H1 (cell line): ENCODE measurements around the gene ZDHHC24. TPM values are rescaled to one million over a fixed set of nuclear protein-coding genes. Genes with fewer than 3 reads are reported as not detected.

Experiments
- CTCF ChIA-PET: fragments of 300-600 bp; sonication (Branson Sonifier 250); formaldehyde crosslinking; loops from one replicate; lab custom pipeline; 2021; ENCODE audit not compliant: partially characterized antibody; lab: Charles Lee
- POLR2A ChIA-PET: fragments of 300-600 bp; sonication (Branson Sonifier 250); formaldehyde crosslinking; loops from one replicate; lab custom pipeline; 2021; ENCODE audit warnings: inconsistent platforms; ENCODE audit not compliant: partially characterized antibody; lab: Charles Lee
- DNase-seq, 2 experiments: peaks; one replicate each; pipeline versions ENCODE4 v3.0.0 to v3.0.0-alpha.2; 2010 to 2022; ENCODE audit warnings: low spot score in 2 of 2, low read depth in 1 of 2, mixed read lengths in 1 of 2
- FAIRE-seq: peaks from 2 replicates; lab custom pipeline; 2011; peaks lifted over from hg19 to GRCh38; lab: Jason Lieb, UNC
- H2AFZ ChIP-seq: 2 replicates; pipeline ENCODE4 v1.8.1; 2012; ENCODE audit warnings: low read length, inconsistent platforms
- H2AK5ac ChIP-seq: 2 replicates; pipeline ENCODE4 v1.6.1; 2013; ENCODE audit warnings: low read depth, low read length
- H2BK120ac ChIP-seq: replicated peaks from 2 replicates; pipeline ENCODE3; 2013; ENCODE audit warnings: low read depth, low read length, inconsistent platforms
- H2BK12ac ChIP-seq: 2 replicates; pipeline ENCODE4 v1.6.1; 2013; ENCODE audit warnings: low read depth, low read length
- H2BK15ac ChIP-seq: 2 replicates; pipeline ENCODE4 v1.6.1; 2013; ENCODE audit warnings: low read length
- H2BK20ac ChIP-seq: 2 replicates; pipeline ENCODE4 v1.6.1; 2013; ENCODE audit warnings: low read length
- H2BK5ac ChIP-seq: 2 replicates; pipeline ENCODE4 v1.6.1; 2013; ENCODE audit warnings: low read depth, low read length
- H3K14ac ChIP-seq: 2 replicates; pipeline ENCODE4 v1.6.1; 2013; ENCODE audit warnings: inconsistent platforms; ENCODE audit not compliant: insufficient read length
- H3K18ac ChIP-seq: 2 replicates; pipeline ENCODE4 v1.6.1; 2013; ENCODE audit warnings: low read length; ENCODE audit errors: extremely low read depth
- H3K23ac ChIP-seq: 2 replicates; pipeline ENCODE4 v1.6.1; 2013; ENCODE audit warnings: inconsistent platforms; ENCODE audit not compliant: insufficient read length
- H3K23me2 ChIP-seq: 2 replicates; pipeline ENCODE4 v1.6.1; 2013; ENCODE audit warnings: low read depth, low read length
- H3K27ac ChIP-seq: 2 replicates; pipeline ENCODE4 v1.6.1; 2011; ENCODE audit warnings: low read depth, low read length, inconsistent platforms
- H3K27me3 ChIP-seq, 4 experiments: replicated peaks in 1 of 4; 1 replicate in 1 of 4; 2 replicates in 3 of 4; pipeline versions ENCODE4 v1.6.1 to v1.8.1; 2011 to 2013; ENCODE audit warnings: low read length in 3 of 4, mild to moderate bottlenecking in 3 of 4, inconsistent platforms in 2 of 4, mixed read lengths in 2 of 4, moderate library complexity in 1 of 4; ENCODE audit not compliant: control insufficient read depth in 3 of 4, insufficient read depth in 3 of 4; ENCODE audit errors: extremely low read depth in 1 of 4
- H3K36me3 ChIP-seq, 4 experiments: 2 replicates each; pipeline versions ENCODE4 v1.6.1 to v1.8.1; 2011 to 2013; ENCODE audit warnings: mild to moderate bottlenecking in 4 of 4, low read length in 3 of 4, moderate library complexity in 2 of 4, control low read depth in 1 of 4, inconsistent platforms in 1 of 4; ENCODE audit not compliant: insufficient read depth in 4 of 4, control insufficient read depth in 2 of 4
- H3K4ac ChIP-seq: replicated peaks from 2 replicates; pipeline ENCODE3; 2013; ENCODE audit warnings: low read length, low read depth, mixed read lengths, inconsistent platforms; ENCODE audit not compliant: insufficient read length
- H3K4me1 ChIP-seq, 4 experiments: replicated peaks in 1 of 4; 1 replicate in 1 of 4; 2 replicates in 3 of 4; pipeline versions ENCODE4 v1.6.1 to v1.8.1; 2011 to 2013; ENCODE audit warnings: low read length in 3 of 4, inconsistent platforms in 2 of 4, mixed read lengths in 1 of 4; ENCODE audit not compliant: insufficient read depth in 4 of 4, control insufficient read depth in 3 of 4
- H3K4me2 ChIP-seq, 2 experiments: 2 replicates each; pipeline versions ENCODE4 v1.6.1 to v1.8.1; 2011 to 2013; ENCODE audit warnings: low read depth in 2 of 2, low read length in 2 of 2, control low read depth in 1 of 2, inconsistent platforms in 1 of 2, mild to moderate bottlenecking in 1 of 2; ENCODE audit not compliant: insufficient read depth in 1 of 2
- H3K4me3 ChIP-seq, 4 experiments: fragments of 200-600, 300-600 bp in 1 of 4; sonication (generic), shearing (Covaris generic), sonication (Bioruptor Twin) in 1 of 4; 2 replicates each; pipeline versions ENCODE4 v1.5.1 to v1.8.1; 2011 to 2016; ENCODE audit warnings: low read length in 4 of 4, low read depth in 3 of 4, control low read depth in 2 of 4, inconsistent platforms in 2 of 4, mild to moderate bottlenecking in 2 of 4, mixed read lengths in 1 of 4, moderate library complexity in 1 of 4; ENCODE audit not compliant: insufficient read depth in 2 of 4; ENCODE audit errors: extremely low read depth in 1 of 4
- H3K56ac ChIP-seq: replicated peaks from 2 replicates; pipeline ENCODE3; 2013; ENCODE audit warnings: low read depth, mild to moderate bottlenecking, mixed read lengths, low read length, inconsistent platforms; ENCODE audit not compliant: insufficient read length
- H3K79me1 ChIP-seq: 2 replicates; pipeline ENCODE4 v1.6.1; 2013; ENCODE audit warnings: low read depth, low read length, control low read depth
- H3K79me2 ChIP-seq, 2 experiments: 2 replicates each; pipeline versions ENCODE4 v1.6.1 to v1.8.1; 2012 to 2013; ENCODE audit warnings: low read length in 2 of 2, mild to moderate bottlenecking in 2 of 2, inconsistent platforms in 1 of 2; ENCODE audit not compliant: insufficient read depth in 2 of 2, control insufficient read depth in 1 of 2
- H3K9ac ChIP-seq, 4 experiments: replicated peaks in 1 of 4; 1 replicate in 1 of 4; 2 replicates in 3 of 4; pipeline versions ENCODE4 v1.6.1 to v1.8.1; 2011 to 2013; ENCODE audit warnings: low read depth in 3 of 4, low read length in 3 of 4, control low read depth in 2 of 4, mild to moderate bottlenecking in 2 of 4, moderate library complexity in 2 of 4, inconsistent platforms in 1 of 4; ENCODE audit errors: extremely low read depth in 1 of 4
- H3K9me3 ChIP-seq, 2 experiments: 2 replicates each; pipeline versions ENCODE4 v1.6.1 to v1.8.1; 2012 to 2013; ENCODE audit warnings: mild to moderate bottlenecking in 2 of 2, moderate library complexity in 2 of 2, control low read depth in 1 of 2, inconsistent platforms in 1 of 2, low read depth in 1 of 2, low read length in 1 of 2, mixed read lengths in 1 of 2; ENCODE audit not compliant: insufficient read depth in 2 of 2
- H4K20me1 ChIP-seq, 2 experiments: replicated peaks in 1 of 2; 2 replicates each; pipeline versions ENCODE3 to v1.8.1; 2011 to 2013; ENCODE audit warnings: inconsistent platforms in 2 of 2, low read length in 2 of 2, mild to moderate bottlenecking in 1 of 2; ENCODE audit not compliant: insufficient read depth in 2 of 2, control insufficient read depth in 1 of 2
- H4K5ac ChIP-seq: 2 replicates; pipeline ENCODE4 v1.6.1; 2013; ENCODE audit warnings: low read length, low read depth, mixed read lengths, inconsistent platforms; ENCODE audit not compliant: insufficient read length
- H4K8ac ChIP-seq: 2 replicates; pipeline ENCODE4 v1.8.0; 2013; ENCODE audit warnings: mild to moderate bottlenecking, moderate library complexity, low read length, inconsistent platforms; ENCODE audit not compliant: insufficient read depth; ENCODE audit errors: extremely low read depth
- H4K91ac ChIP-seq: replicated peaks from 2 replicates; pipeline ENCODE3; 2013; ENCODE audit warnings: low read length, mixed read lengths, inconsistent platforms; ENCODE audit not compliant: insufficient read length
- CBX5 ChIP-seq: fragments of 300-800, 300-1000 bp; sonication (generic); IDR thresholded peaks from 2 replicates; pipeline ENCODE4 v1.7.1; 2016; ENCODE audit warnings: antibody characterized with exemption, low read length, low read depth
- HDAC2 ChIP-seq, 2 experiments: fragments of 300-600 bp in 1 of 2; sonication (generic) in 1 of 2; IDR thresholded peaks; 2 replicates each; pipeline ENCODE4 v1.6.1; 2011 to 2012; ENCODE audit warnings: low read depth in 2 of 2, low read length in 2 of 2, mild to moderate bottlenecking in 2 of 2, moderate library complexity in 2 of 2, borderline replicate concordance in 1 of 2, inconsistent platforms in 1 of 2
- POLR2A ChIP-seq, 2 experiments: IDR thresholded peaks; 1 replicate in 1 of 2; 2 replicates in 1 of 2; pipeline ENCODE4 v1.6.1; 2011; ENCODE audit warnings: low read depth in 2 of 2, low read length in 2 of 2, mild to moderate bottlenecking in 2 of 2; ENCODE audit errors: control extremely low read depth in 1 of 2
- RAD21 ChIP-seq, 2 experiments: IDR thresholded peaks in 1 of 2; conservative IDR thresholded peaks in 1 of 2; 2 replicates each; pipeline ENCODE4 v1.6.1; 2011; ENCODE audit warnings: low read depth in 2 of 2, low read length in 2 of 2, improper control_type of control experiment in 1 of 2, inconsistent platforms in 1 of 2, mild to moderate bottlenecking in 1 of 2, moderate library complexity in 1 of 2
- RFX5 ChIP-seq: IDR thresholded peaks from 2 replicates; pipeline ENCODE4 v1.6.1; 2011; ENCODE audit warnings: low read depth, low read length, improper control_type of control experiment, borderline replicate concordance
- SAP30 ChIP-seq: fragments of 300-600 bp; sonication (generic); IDR thresholded peaks from 2 replicates; pipeline ENCODE4 v1.7.1; 2012; ENCODE audit warnings: low read length, moderate library complexity, mild to moderate bottlenecking, inconsistent platforms; ENCODE audit not compliant: insufficient read depth, insufficient replicate concordance
- TCF12 ChIP-seq: IDR thresholded peaks from 2 replicates; pipeline ENCODE4 v1.6.1; 2011; ENCODE audit warnings: low read depth, mild to moderate bottlenecking, low read length
- WGBS, 2 experiments: shearing (Covaris generic) in 1 of 2; methylation state at CpG; one replicate each; pipeline versions ENCODE4 v1.1.6 to v1.1.7; 2013 to 2015; ENCODE audit warnings: low lambda C conversion rate in 2 of 2, mixed read lengths in 2 of 2, inconsistent platforms in 1 of 2, low coverage in 1 of 2, missing lambda C conversion rate in 1 of 2; ENCODE audit not compliant: insufficient replicate concordance in 2 of 2, insufficient coverage in 1 of 2, insufficient read length in 1 of 2; ENCODE audit errors: extremely low coverage in 1 of 2, missing lambda C conversion rate in 1 of 2; 5-methylcytosine and 5-hydroxymethylcytosine counted together
- polyA plus RNA-seq, 7 experiments: library from polyadenylated mRNA; depleted of rRNA in 3 of 7; stranded (reverse) in 5 of 7; unstranded in 2 of 7; fragments of >200 nt in 5 of 7; fragments of 200-250 nt in 2 of 7; gene quantifications; 1 replicate in 5 of 7; 2 replicates in 1 of 7; 4 replicates in 1 of 7; pipeline versions ENCODE4 v1.2.1 to v1.2.3, GENCODE V29; 2011 to 2013; ENCODE audit warnings: missing spikeins in 2 of 7, mixed read lengths in 2 of 7
- total RNA-seq: library from RNA; stranded (reverse); fragmentation: NEBNext Ultra II Directional; extraction: Animal tissue kit (Norgen Biotek cat#: 25700); gene quantifications from 2 replicates; pipeline ENCODE4 v1.2.1, GENCODE V29; 2021
- TF ChIP-seq, protein P1 (sequence below): IDR thresholded peaks from 2 replicates; pipeline ENCODE4 v1.6.1; 2012; ENCODE audit warnings: inconsistent platforms

The ZDHHC24 gene
- total and polyA plus RNA-seq, 2 of the 8 experiments (the other 6 are each of a cell fraction or from before 2014, with no cell fraction given): 8.4 to 9.7 TPM

DNA sequence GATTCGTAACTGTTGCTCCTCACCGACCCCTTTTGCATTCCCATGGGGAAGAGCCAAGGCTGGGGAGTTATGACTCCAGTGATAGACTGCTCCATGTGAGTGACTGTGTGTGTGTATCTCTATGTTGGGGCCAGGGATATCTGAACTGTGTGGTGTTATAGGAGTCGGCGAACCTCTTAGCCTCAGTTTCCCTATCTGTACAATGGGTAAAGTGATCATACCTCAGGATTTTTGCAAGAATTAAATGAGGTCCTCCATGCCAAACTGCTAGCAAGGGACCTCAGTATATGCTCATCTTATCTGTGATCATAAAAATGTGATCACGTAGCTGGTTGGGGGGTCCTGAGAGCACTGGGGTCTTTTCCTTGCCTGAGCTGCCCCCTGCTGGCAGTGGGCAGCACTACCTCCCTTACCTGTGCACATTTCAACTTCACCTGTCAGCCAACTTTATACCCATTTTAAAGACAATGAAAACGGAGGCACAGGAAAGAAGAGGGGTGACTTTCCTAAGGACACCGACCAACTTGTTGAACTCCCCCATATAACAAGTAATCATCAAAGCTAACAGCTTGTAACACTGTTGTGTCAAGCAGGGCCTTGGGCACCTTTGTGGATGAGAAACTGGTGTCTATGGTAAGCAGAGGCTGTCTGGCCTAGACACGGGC, 67.0 kb downstream of the ZDHHC24 start:
- no peak overlapping the region for H3K14ac ChIP-seq
- H3K4me1 ChIP-seq: peaks cover 0 to 6% (median under 1%) of the 10 kb centered on the region in 4 experiments; a peak in 3 of 7 replicates
- no peaks in the 10 kb centered on the region for H3K9me3 ChIP-seq
- peaks cover 5% of the 10 kb centered on the region; the same call in 1 of the 2 replicates for H3K23me2 ChIP-seq
- H2BK15ac ChIP-seq: no peak overlapping the region
- H3K4me2 ChIP-seq: peak overlapping the region; percentile 84
- H3K79me2 ChIP-seq: no peaks in the 10 kb centered on the region
- peaks cover 0 to 6% (median 0%) of the 10 kb centered on the region in 4 experiments; a peak in 3 of 8 replicates for H3K36me3 ChIP-seq
- H2AFZ ChIP-seq: no peak overlapping the region
- no peak overlapping the region for H4K91ac ChIP-seq
- no peak overlapping the region for H3K23ac ChIP-seq
- H4K20me1 ChIP-seq: peaks cover 2% of the 10 kb centered on the region in 2 experiments
- H2BK20ac ChIP-seq: no peak overlapping the region
- H3K27ac ChIP-seq: 0 out of 2 replicates have a peak overlapping the region, but pooled peaks have one; percentile 83
- H3K79me1 ChIP-seq: no peaks in the 10 kb centered on the region
- no peak overlapping the region for H3K18ac ChIP-seq
- H4K5ac ChIP-seq: no peak overlapping the region
- H2AK5ac ChIP-seq: no peak overlapping the region
- H2BK5ac ChIP-seq: 0 out of 2 replicates have a peak overlapping the region, but pooled peaks have one; percentile 83
- FAIRE-seq (peak; percentile 66), DNase-seq (peak in 1 of 2 experiments; percentile 75)
- no peak overlapping the region for H2BK120ac ChIP-seq
- no peak overlapping the region for H3K56ac ChIP-seq
- no peak overlapping the region for H3K4ac ChIP-seq
- no peak overlapping the region for H4K8ac ChIP-seq
- H3K27me3 ChIP-seq: no peaks in the 10 kb centered on the region
- no peak overlapping the region; a peak in 1 of 7 replicates for H3K9ac ChIP-seq
- CTCF ChIA-PET: interaction anchor here (1.0 to 2.7 kb wide), 20 partner anchors 9 to 199 kb away, joined by 3 to 25 read pairs (median 4); partner anchors contain the start of genes MRPL11, NPAS4, RBM4B and ZDHHC24
- POLR2A ChIA-PET: interaction anchor here (1.0 to 6.1 kb wide), 12 partner anchors 11 to 199 kb away, joined by 3 to 85 read pairs (median 10); partner anchors contain the start of genes MRPL11, NPAS4, PELI3 and RBM4B
- peak overlapping the region; percentile 76 to 94 (median 90) for H3K4me3 ChIP-seq
- WGBS, 2 experiments: 57% methylated on average over 8 of the region's 8 CpGs; no CpG with 5 or more reads in 1 of the 2 experiments
- H2BK12ac ChIP-seq: no peak overlapping the region
- TF ChIP-seq, protein P1, sequence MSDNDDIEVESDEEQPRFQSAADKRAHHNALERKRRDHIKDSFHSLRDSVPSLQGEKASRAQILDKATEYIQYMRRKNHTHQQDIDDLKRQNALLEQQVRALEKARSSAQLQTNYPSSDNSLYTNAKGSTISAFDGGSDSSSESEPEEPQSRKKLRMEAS: peak; percentile 23; the same call in 1 of the 2 replicates
- TF ChIP-seq RAD21 (IDR thresholded peaks at IDR 0.05 in 1 of 2, conservative IDR thresholded peaks at IDR 0.05 in 1 of 2; ENCODE audit: low read depth in 2 of 2, low read length in 2 of 2) (peak; percentile 85 to 89), HDAC2 (IDR thresholded peaks at IDR 0.05; ENCODE audit: borderline replicate concordance in 1 of 2, low read depth in 2 of 2, low read length in 2 of 2) (peak in 1 of 2 experiments; percentile 96; a peak in 1 of 4 replicates), TCF12 (no peak), SAP30 (no peak), POLR2A (IDR thresholded peaks at IDR 0.05; ENCODE audit: control extremely low read depth in 1 of 2, low read depth in 2 of 2, low read length in 2 of 2) (peak in 1 of 2 experiments; percentile 16; a peak in 2 of 3 replicates), CBX5 (no peak), RFX5 (no peak)
